AG09319 (cell line): ENCODE results near the gene LAMB3.
A peak's percentile ranks its signal among the peaks of the same experiment; 100 is the strongest.

Experiments
- DNase-seq: peaks from one replicate; pipeline ENCODE4 v3.0.0-alpha.2; 2010; ENCODE audit warnings: low read depth; ENCODE audit errors: extremely low read depth
- CTCF ChIP-seq: IDR thresholded peaks from 2 replicates; pipeline ENCODE4 v1.5.1; 2011; ENCODE audit warnings: low read depth, mild to moderate bottlenecking, inconsistent platforms, low read length, moderate library complexity

LAMB3 gene

DNA sequence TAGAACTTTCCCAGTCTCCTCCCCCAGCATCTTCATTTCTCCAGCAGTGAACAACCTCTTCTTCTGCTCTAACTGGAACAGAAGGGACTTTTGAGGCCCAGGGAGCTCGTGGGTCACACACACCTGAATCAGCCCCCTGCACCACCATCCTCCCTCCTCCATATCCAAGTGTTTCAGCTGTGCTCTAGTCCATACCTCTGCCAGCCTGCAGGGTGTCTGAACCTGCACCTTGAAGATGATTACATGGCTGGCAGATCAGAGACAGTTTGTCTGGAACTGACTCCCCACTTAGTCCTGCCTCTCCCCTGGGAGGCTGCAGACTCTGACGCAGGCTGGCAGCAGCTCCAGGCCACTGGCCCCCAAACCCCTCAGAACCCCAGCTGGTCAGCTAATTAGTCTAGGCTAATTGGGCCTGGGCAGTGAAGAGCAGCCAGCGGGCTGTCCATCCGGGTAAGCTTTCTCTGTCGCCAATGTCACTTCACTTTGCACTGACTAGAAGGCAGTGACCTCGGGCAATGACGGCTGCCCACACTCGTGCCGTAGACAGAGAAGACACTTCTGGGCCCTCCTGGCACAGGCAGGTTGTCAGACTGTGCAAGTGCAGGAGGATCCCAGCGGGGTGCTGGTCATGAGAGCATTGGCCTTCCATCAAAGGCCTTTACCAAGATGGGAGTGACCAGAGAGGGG lies 56.5 kb downstream of the LAMB3 start:
- TF ChIP-seq CTCF = no peak
- no peak for DNase-seq

DNA sequence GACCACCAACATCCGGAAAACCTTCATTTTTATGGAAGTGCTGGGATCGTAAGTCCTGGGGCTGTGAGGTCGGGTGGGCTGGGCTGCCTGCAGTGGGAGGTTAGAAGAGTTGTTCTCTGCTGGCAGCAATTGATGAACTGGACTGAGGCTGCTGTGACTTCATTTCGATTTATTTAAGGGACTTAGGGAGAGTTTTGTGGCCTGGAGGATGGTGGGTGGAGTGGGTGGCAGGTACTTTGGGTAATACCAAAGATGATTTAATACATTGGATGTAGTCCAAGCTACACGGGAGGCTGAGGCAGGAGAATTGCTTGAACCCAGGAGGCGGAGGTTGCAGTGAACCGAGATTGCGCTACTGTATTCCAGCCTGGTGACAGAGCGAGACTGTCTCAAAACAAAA lies 57.2 kb downstream of the LAMB3 start:
- TF ChIP-seq CTCF = no peak

GRCh38 chr1:209594440-209594839 lies 57.8 kb downstream of the LAMB3 start:
- no peak for DNase-seq
- no peak for TF ChIP-seq CTCF

More for the DNA sequence above, 57.2 kb downstream of the LAMB3 start:
- DNase-seq = no peak

DNA sequence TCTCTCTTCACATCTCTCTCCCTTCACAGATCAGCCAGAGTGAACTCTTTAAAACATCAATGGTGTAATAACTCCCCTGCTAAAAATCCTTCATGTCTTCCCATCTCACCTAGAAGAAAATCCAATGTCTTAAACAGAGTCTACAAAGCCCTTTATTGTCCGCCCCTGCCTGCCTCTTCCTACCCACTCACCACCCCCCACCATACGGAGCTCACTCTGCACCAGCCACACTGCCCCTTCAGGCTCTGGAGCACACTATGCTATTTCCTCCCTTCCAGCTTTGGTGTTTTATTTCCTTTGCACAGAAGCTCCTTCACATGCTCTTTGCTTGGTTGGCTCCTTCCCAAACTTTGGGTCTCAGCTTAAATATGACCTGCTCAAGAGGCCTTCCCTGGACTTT lies 58.5 kb downstream of the LAMB3 start:
- DNase-seq = no peak
- no peak for TF ChIP-seq CTCF

GRCh38 chr1:209590405-209590804 lies 61.8 kb downstream of the LAMB3 start:
- DNase-seq = no peak
- TF ChIP-seq CTCF = peak; percentile 39

GRCh38 chr1:209589863-209590262 lies 62.4 kb downstream of the LAMB3 start:
- DNase-seq = no peak
- no peak for TF ChIP-seq CTCF

- no peak for TF ChIP-seq CTCF
- no peak for DNase-seq
Observed at GRCh38 chr1:209589440-209589839, 62.8 kb downstream of the LAMB3 start.
